ENCODE results near the gene CERCAM. TPM values are rescaled to one million over a fixed set of nuclear protein-coding genes. Genes with fewer than 3 reads are reported as not detected.

CERCAM gene
- total and polyA plus RNA-seq, 2 of the 13 experiments (the other 11 are each of a cell fraction or from before 2014, with no cell fraction given) = 9.0 to 17.1 TPM

- POLR2A ChIA-PET = interaction anchor here (0.6 to 2.5 kb wide), 9 partner anchors 9 to 144 kb away, joined by 3 to 19 read pairs (median 3); partner anchors contain the start of genes GOLGA2, SWI5 and URM1
- WGBS (ENCODE audit: low lambda C conversion rate) = 0% methylated on average over 1 of the region's 59 CpGs
- H2AFZ ChIP-seq (ENCODE audit: low read length) = no peak overlapping the region
- in situ Hi-C loops (cut with HindIII; ENCODE audit: extremely low pct_ligation_motif_present, low pct_unique_long_range_greater_than_20kb) = no loop called here
- CTCF ChIA-PET (ENCODE audit: low intra/inter-chr PET ratio, low total read pairs) = no interaction called here
- H3K4me1 ChIP-seq (ENCODE audit: insufficient read depth, low read length) = peaks cover 26% of the 10 kb centered on the region
- ATAC-seq = peak; percentile 84
- no peak overlapping the region for H3K27ac ChIP-seq (ENCODE audit: extremely low read length, insufficient read depth, low read length)
- peaks cover 4 to 8% of the 10 kb centered on the region in 2 experiments; a peak in 3 of 5 replicates for H3K27me3 ChIP-seq (ENCODE audit: control insufficient read depth in 1 of 2, insufficient read depth in 2 of 2, low read length in 2 of 2)
- no peaks in the 10 kb centered on the region for H3K79me2 ChIP-seq (ENCODE audit: insufficient read depth, low read length)
- DNase-seq (ENCODE audit: low spot score) = peak; percentile 39
- no peak for FAIRE-seq
- H3K9ac ChIP-seq (ENCODE audit: insufficient read depth, low read depth, low read length) = peak overlapping the region; percentile 60; the same call in 1 of the 2 replicates
- H3K9me3 ChIP-seq (ENCODE audit: low read length) = no peaks in the 10 kb centered on the region
- H3K36me3 ChIP-seq (replicated peaks in 1 of 2; ENCODE audit: control insufficient read depth in 1 of 2, insufficient read depth in 2 of 2, low read length in 2 of 2) = no peaks in the 10 kb centered on the region
- peak overlapping the region; percentile 84 for H3K4me2 ChIP-seq (ENCODE audit: low read depth, low read length)
- peak overlapping the region; percentile 85 to 92 (median 91) for H3K4me3 ChIP-seq (replicated peaks in 1 of 3; ENCODE audit: insufficient read depth in 1 of 3, low read depth in 2 of 3, low read length in 3 of 3)
- no TSS peak for BruUV-seq (replicated peaks)
- H4K20me1 ChIP-seq (ENCODE audit: insufficient read depth, low read length) = no peaks in the 10 kb centered on the region
- intact Hi-C loops (cut with micrococcal nuclease; ENCODE audit: unreplicated experiment) = loop anchor here (2.0 kb wide), 2 partner anchors 19 to 57 kb away; no protein-coding TSS in a partner anchor
- no peak for TF ChIP-seq TCF7 (IDR thresholded peaks at IDR 0.05; ENCODE audit: low read depth)
- no peak for TF ChIP-seq ZBTB46 (CRISPR knock-in tag; IDR thresholded peaks at IDR 0.05; ENCODE audit: borderline replicate concordance)
- no peak for TF ChIP-seq ZNF703 (CRISPR knock-in tag; IDR thresholded peaks at IDR 0.05; ENCODE audit: borderline replicate concordance)
- no peak for TF ChIP-seq ZNF234 (CRISPR knock-in tag; conservative IDR thresholded peaks at IDR 0.05)
- no peak for TF ChIP-seq NFYC (CRISPR knock-in tag; IDR thresholded peaks at IDR 0.05)
- peak; percentile 75 for TF ChIP-seq HNRNPLL (IDR thresholded peaks at IDR 0.05; ENCODE audit: low read depth, low read length, poor library complexity, severe bottlenecking)
- no peak for TF ChIP-seq NFE2L1 (CRISPR knock-in tag; IDR thresholded peaks at IDR 0.05; ENCODE audit: borderline replicate concordance)
- no peak for TF ChIP-seq TOPORS (CRISPR knock-in tag; IDR thresholded peaks at IDR 0.05)
- no peak for TF ChIP-seq CBX5 (CRISPR knock-in tag; IDR thresholded peaks at IDR 0.05; ENCODE audit: borderline replicate concordance)
- no peak for TF ChIP-seq PAWR (CRISPR knock-in tag; IDR thresholded peaks at IDR 0.05; ENCODE audit: borderline replicate concordance)
- TF ChIP-seq, protein P1, sequence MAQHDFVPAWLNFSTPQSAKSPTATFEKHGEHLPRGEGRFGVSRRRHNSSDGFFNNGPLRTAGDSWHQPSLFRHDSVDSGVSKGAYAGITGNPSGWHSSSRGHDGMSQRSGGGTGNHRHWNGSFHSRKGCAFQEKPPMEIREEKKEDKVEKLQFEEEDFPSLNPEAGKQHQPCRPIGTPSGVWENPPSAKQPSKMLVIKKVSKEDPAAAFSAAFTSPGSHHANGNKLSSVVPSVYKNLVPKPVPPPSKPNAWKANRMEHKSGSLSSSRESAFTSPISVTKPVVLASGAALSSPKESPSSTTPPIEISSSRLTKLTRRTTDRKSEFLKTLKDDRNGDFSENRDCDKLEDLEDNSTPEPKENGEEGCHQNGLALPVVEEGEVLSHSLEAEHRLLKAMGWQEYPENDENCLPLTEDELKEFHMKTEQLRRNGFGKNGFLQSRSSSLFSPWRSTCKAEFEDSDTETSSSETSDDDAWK (CRISPR knock-in tag; IDR thresholded peaks at IDR 0.05) = no peak
- TF ChIP-seq ZNF12 (CRISPR knock-in tag; IDR thresholded peaks at IDR 0.05) = no peak
- peak; percentile 39; the same call in 1 of the 2 replicates for TF ChIP-seq ZNF709 (CRISPR knock-in tag; IDR thresholded peaks at IDR 0.05)
- no peak; the same call in 1 of the 2 replicates for TF ChIP-seq ZNF784 (CRISPR knock-in tag; IDR thresholded peaks at IDR 0.05; ENCODE audit: borderline replicate concordance)
- TF ChIP-seq NFYB (CRISPR knock-in tag; IDR thresholded peaks at IDR 0.05) = no peak
- no peak for TF ChIP-seq ZNF44 (CRISPR knock-in tag; IDR thresholded peaks at IDR 0.05)
- no peak for TF ChIP-seq ZBTB49 (CRISPR knock-in tag; IDR thresholded peaks at IDR 0.05; ENCODE audit: borderline replicate concordance)
- TF ChIP-seq ZNF205 (CRISPR knock-in tag; IDR thresholded peaks at IDR 0.05) = no peak
- no peak for TF ChIP-seq FOXP1 (IDR thresholded peaks at IDR 0.05)
- no peak for TF ChIP-seq FOXP1 (CRISPR knock-in tag; IDR thresholded peaks at IDR 0.05)
These were observed 502 bp upstream of the CERCAM start for GRCh38 chr9:128420060-128420650.

Measured in HepG2 (cell line).